SK-N-SH treated with all-trans-retinoic acid at 6 μM for 48 hours (cell line): ENCODE measurements around the gene NKX1-1.
A peak's percentile ranks its signal among the peaks of the same experiment; 100 is the strongest.

ENCODE experiments used
- ATAC-seq: fragments of 200-7000 bp; cut with Tn5 transposase; 3 replicates; pipeline ENCODE4 v1.9.1; 2020; ENCODE audit warnings: mild to moderate bottlenecking, moderate library complexity
- ARNTL ChIP-seq: fragments of 450-650 bp; formaldehyde crosslinking; IDR thresholded peaks from 2 replicates; pipeline ENCODE4 v1.5.0; 2020; ENCODE audit warnings: low read depth, mild to moderate bottlenecking, moderate library complexity, borderline replicate concordance
- BACH2 ChIP-seq: fragments of 250-450 bp; sonication (Bioruptor Pico); IDR thresholded peaks from 2 replicates; pipeline ENCODE4 v1.9.0; 2021; ENCODE audit warnings: mild to moderate bottlenecking, borderline replicate concordance
- CREB5 ChIP-seq: fragments of 250-450 bp; sonication (Bioruptor Pico); IDR thresholded peaks from 2 replicates; pipeline ENCODE4 v1.5.1; 2020; ENCODE audit warnings: low read depth, mild to moderate bottlenecking, moderate library complexity
- CSDC2 ChIP-seq: fragments of 250-450 bp; sonication (Bioruptor Pico); IDR thresholded peaks from 2 replicates; pipeline ENCODE4 v1.5.0; 2020; ENCODE audit warnings: mild to moderate bottlenecking, moderate library complexity
- GLIS3 ChIP-seq: fragments of 250-450 bp; sonication (Bioruptor Pico); IDR thresholded peaks from 2 replicates; pipeline ENCODE4 v1.5.0; 2020; ENCODE audit warnings: mild to moderate bottlenecking, moderate library complexity
- ISL1 ChIP-seq: fragments of 250-450 bp; sonication (Bioruptor Pico); IDR thresholded peaks from 2 replicates; pipeline ENCODE4 v2.1.2; 2022; ENCODE audit warnings: mild to moderate bottlenecking, moderate library complexity
- OSR1 ChIP-seq: fragments of 250-450 bp; sonication (Bioruptor Pico); IDR thresholded peaks from 2 replicates; pipeline ENCODE4 v1.8.0; 2022; ENCODE audit warnings: moderate library complexity, mild to moderate bottlenecking, inconsistent platforms
- PATZ1 ChIP-seq: fragments of 250-450 bp; sonication (Bioruptor Pico); IDR thresholded peaks from 2 replicates; pipeline ENCODE4 v1.8.0; 2020; ENCODE audit warnings: mild to moderate bottlenecking, moderate library complexity, borderline replicate concordance
- RARB ChIP-seq: fragments of 250-450 bp; sonication (Bioruptor Pico); IDR thresholded peaks from 2 replicates; pipeline ENCODE4 v1.8.0; 2021; ENCODE audit warnings: mild to moderate bottlenecking, moderate library complexity
- SNAI2 ChIP-seq: fragments of 250-450 bp; sonication (Bioruptor Pico); IDR thresholded peaks from 2 replicates; pipeline ENCODE4 v1.5.0; 2020; ENCODE audit warnings: mild to moderate bottlenecking, moderate library complexity
- TCF4 ChIP-seq: fragments of 250-450 bp; sonication (Bioruptor Pico); IDR thresholded peaks from 2 replicates; pipeline ENCODE4 v1.8.0; 2021; ENCODE audit warnings: mild to moderate bottlenecking, moderate library complexity, borderline replicate concordance
- TOX ChIP-seq: fragments of 250-450 bp; sonication (Bioruptor Pico); IDR thresholded peaks from 2 replicates; pipeline ENCODE4 v1.8.0; 2021; ENCODE audit warnings: mild to moderate bottlenecking, moderate library complexity, borderline replicate concordance
- ZC3H10 ChIP-seq: fragments of 250-450 bp; sonication (Bioruptor Pico); IDR thresholded peaks from 2 replicates; pipeline ENCODE4 v1.5.1; 2021; ENCODE audit warnings: mild to moderate bottlenecking, moderate library complexity
- ZFP3 ChIP-seq: fragments of 250-450 bp; sonication (Bioruptor Pico); IDR thresholded peaks from 2 replicates; pipeline ENCODE4 v1.5.0; 2020; ENCODE audit warnings: mild to moderate bottlenecking, moderate library complexity
- ZFP30 ChIP-seq: fragments of 450-650 bp; formaldehyde crosslinking; IDR thresholded peaks from 2 replicates; pipeline ENCODE4 v1.5.0; 2022; ENCODE audit warnings: mild to moderate bottlenecking, moderate library complexity
- ZNF70 ChIP-seq: fragments of 450-650 bp; formaldehyde crosslinking; IDR thresholded peaks from 2 replicates; pipeline ENCODE4 v1.5.0; 2020; ENCODE audit warnings: mild to moderate bottlenecking, moderate library complexity
- ZNF8 ChIP-seq: fragments of 450-650 bp; formaldehyde crosslinking; IDR thresholded peaks from 2 replicates; pipeline ENCODE4 v1.5.0; 2020; ENCODE audit warnings: mild to moderate bottlenecking, moderate library complexity
- TF ChIP-seq, protein P1 (sequence below): fragments of 250-450 bp; sonication (Bioruptor Pico); IDR thresholded peaks from 2 replicates; pipeline ENCODE4 v1.5.0; 2020; ENCODE audit warnings: mild to moderate bottlenecking, moderate library complexity
- TF ChIP-seq, protein P2 (sequence below): fragments of 250-450 bp; sonication (Bioruptor Pico); IDR thresholded peaks from 2 replicates; pipeline ENCODE4 v1.5.1; 2021; ENCODE audit warnings: mild to moderate bottlenecking, moderate library complexity
- TF ChIP-seq, protein P3 (sequence below): fragments of 250-450 bp; sonication (Bioruptor Pico); IDR thresholded peaks from 2 replicates; pipeline ENCODE4 v1.8.0; 2021; ENCODE audit warnings: low read depth, mild to moderate bottlenecking, moderate library complexity, borderline replicate concordance

Gene NKX1-1

DNA sequence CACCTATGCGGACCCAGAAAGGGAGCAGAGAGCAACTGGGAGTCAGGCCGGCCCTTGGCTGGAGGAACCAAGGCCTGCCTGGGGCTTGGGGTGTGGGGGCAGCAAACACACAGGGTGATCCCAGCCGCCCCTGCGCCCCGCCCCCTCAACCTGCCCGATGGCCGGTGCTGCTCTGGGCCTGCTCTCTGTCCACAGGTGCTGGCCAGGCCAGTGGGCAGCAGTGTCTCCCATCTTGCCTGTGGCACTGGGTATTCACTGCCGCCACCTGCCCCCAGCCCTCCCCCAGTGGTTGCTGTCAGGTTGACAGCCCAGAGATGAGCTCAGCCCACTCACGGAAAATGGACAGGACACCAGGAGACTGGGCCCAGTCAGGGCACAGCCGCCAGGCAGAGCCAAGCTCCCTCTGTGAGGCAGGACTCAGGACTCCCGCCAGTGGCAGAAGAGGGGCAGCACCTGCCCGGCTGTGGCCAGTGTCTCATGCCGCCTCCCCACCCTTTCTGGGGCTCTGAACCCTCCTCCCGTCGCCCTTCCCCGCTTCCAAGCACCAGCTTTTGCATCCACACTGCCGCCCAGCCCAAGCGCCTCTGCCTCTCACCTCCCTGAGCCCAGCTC is 4.7 kb downstream of the NKX1-1 start (continued):
- TF ChIP-seq, protein P1, sequence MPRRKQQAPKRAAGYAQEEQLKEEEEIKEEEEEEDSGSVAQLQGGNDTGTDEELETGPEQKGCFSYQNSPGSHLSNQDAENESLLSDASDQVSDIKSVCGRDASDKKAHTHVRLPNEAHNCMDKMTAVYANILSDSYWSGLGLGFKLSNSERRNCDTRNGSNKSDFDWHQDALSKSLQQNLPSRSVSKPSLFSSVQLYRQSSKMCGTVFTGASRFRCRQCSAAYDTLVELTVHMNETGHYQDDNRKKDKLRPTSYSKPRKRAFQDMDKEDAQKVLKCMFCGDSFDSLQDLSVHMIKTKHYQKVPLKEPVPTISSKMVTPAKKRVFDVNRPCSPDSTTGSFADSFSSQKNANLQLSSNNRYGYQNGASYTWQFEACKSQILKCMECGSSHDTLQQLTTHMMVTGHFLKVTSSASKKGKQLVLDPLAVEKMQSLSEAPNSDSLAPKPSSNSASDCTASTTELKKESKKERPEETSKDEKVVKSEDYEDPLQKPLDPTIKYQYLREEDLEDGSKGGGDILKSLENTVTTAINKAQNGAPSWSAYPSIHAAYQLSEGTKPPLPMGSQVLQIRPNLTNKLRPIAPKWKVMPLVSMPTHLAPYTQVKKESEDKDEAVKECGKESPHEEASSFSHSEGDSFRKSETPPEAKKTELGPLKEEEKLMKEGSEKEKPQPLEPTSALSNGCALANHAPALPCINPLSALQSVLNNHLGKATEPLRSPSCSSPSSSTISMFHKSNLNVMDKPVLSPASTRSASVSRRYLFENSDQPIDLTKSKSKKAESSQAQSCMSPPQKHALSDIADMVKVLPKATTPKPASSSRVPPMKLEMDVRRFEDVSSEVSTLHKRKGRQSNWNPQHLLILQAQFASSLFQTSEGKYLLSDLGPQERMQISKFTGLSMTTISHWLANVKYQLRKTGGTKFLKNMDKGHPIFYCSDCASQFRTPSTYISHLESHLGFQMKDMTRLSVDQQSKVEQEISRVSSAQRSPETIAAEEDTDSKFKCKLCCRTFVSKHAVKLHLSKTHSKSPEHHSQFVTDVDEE = no peak
- TF ChIP-seq, all 23 proteins: peak for 0

DNA sequence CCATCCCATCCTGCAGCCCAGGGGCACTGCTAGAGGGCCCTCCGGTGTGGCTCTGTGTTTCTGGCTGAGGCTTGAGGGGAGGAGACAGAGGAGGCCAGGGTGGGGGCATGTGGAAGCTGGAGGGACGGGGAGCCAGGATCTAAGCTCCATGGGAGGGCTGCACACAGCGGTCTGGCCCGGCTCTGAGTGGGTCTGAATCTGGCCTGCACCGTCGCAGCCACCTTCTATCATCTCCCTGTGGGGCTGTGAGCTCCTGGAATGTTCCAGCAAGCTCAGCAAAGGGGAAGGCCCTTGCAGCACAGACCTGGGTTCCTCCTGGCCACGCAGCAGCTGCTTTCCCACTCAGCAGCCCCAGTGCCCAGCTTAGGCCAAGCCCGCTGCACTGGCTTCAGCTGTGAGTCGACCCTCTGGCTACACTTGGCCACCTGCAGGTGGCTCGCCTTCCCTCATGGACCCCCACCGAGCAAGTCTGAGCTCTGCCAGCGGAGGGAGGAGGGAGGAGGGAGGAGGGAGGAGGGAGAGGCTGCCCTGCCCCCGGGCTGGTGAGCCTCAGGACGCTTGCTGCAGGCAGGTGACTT is 5.3 kb downstream of the NKX1-1 start:
- TF ChIP-seq ZNF70 (CRISPR knock-in tag) (no peak), SNAI2 (CRISPR knock-in tag) (no peak), TCF4 (CRISPR knock-in tag) (no peak), CSDC2 (CRISPR knock-in tag) (no peak), BACH2 (CRISPR knock-in tag) (no peak), ZFP30 (CRISPR knock-in tag) (no peak), ZFP3 (CRISPR knock-in tag) (no peak), ISL1 (no peak), ZNF8 (CRISPR knock-in tag) (no peak), ARNTL (CRISPR knock-in tag) (no peak), CREB5 (CRISPR knock-in tag) (no peak), GLIS3 (no peak), RARB (CRISPR knock-in tag) (no peak)
- TF ChIP-seq, protein P1 = no peak
- peak; percentile 13 for ATAC-seq

DNA sequence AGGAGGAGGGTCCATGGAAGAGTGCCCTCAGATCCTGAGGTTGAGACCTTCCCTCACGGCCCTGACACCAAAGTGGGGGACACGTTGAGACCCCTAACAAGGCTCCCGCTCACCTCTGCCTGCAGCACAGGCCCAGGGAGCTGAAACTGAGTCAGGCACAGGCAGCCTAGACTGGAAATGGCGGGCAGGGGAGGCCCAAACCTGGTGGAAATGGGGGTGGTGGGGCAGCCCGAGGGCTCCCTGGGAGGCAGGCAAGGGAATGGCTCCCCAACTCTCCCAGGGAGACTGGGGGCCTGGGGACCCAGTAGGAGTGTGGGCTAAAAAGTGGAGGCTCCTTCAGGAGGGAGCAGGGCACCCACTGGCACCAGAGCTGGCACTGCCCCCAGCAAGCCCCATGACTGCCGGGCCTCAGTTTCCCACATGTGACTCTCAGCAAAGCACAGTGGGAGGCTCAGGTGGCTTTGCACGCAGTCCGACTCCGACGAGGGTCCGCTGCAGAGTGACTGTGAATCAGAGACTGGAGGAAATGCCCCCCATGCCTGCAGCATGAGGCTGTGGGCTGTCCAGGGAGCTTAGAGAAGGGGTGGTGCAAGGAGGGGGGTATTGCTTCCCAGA is 5.9 kb downstream of the NKX1-1 start:
- TF ChIP-seq, protein P1 = no peak
- TF ChIP-seq OSR1 (CRISPR knock-in tag) (no peak), ISL1 (no peak), TOX (CRISPR knock-in tag) (no peak), SNAI2 (CRISPR knock-in tag) (no peak), ZC3H10 (CRISPR knock-in tag) (no peak), ZNF8 (CRISPR knock-in tag) (no peak), PATZ1 (CRISPR knock-in tag) (no peak), ZFP30 (CRISPR knock-in tag) (no peak), GLIS3 (no peak), TCF4 (CRISPR knock-in tag) (no peak), ZFP3 (CRISPR knock-in tag) (no peak)
- TF ChIP-seq, protein P2, sequence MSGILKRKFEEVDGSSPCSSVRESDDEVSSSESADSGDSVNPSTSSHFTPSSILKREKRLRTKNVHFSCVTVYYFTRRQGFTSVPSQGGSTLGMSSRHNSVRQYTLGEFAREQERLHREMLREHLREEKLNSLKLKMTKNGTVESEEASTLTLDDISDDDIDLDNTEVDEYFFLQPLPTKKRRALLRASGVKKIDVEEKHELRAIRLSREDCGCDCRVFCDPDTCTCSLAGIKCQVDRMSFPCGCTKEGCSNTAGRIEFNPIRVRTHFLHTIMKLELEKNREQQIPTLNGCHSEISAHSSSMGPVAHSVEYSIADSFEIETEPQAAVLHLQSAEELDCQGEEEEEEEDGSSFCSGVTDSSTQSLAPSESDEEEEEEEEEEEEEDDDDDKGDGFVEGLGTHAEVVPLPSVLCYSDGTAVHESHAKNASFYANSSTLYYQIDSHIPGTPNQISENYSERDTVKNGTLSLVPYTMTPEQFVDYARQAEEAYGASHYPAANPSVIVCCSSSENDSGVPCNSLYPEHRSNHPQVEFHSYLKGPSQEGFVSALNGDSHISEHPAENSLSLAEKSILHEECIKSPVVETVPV (CRISPR knock-in tag) = no peak
- TF ChIP-seq, protein P3, sequence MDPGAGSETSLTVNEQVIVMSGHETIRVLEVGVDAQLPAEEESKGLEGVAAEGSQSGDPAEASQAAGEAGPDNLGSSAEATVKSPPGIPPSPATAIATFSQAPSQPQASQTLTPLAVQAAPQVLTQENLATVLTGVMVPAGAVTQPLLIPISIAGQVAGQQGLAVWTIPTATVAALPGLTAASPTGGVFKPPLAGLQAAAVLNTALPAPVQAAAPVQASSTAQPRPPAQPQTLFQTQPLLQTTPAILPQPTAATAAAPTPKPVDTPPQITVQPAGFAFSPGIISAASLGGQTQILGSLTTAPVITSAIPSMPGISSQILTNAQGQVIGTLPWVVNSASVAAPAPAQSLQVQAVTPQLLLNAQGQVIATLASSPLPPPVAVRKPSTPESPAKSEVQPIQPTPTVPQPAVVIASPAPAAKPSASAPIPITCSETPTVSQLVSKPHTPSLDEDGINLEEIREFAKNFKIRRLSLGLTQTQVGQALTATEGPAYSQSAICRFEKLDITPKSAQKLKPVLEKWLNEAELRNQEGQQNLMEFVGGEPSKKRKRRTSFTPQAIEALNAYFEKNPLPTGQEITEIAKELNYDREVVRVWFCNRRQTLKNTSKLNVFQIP (CRISPR knock-in tag) = no peak
- ATAC-seq = no peak
